ENCODE measurements around the gene SLC2A6.

The SLC2A6 gene

GRCh38 chr9:133427658-133428348 is 51.1 kb downstream of the SLC2A6 start:
- DNase-seq (ENCODE audit: low read depth): no peak
- H3K4me3 ChIP-seq (ENCODE audit: low read depth, low read length): no peak overlapping the region
- TF ChIP-seq POLR2A (IDR thresholded peaks at IDR 0.05; ENCODE audit: extremely low read depth, insufficient read length): no peak
- no peak for TF ChIP-seq MAX (IDR thresholded peaks at IDR 0.05; ENCODE audit: low read depth, low read length)
- no peak for TF ChIP-seq CTCF (IDR thresholded peaks at IDR 0.05; ENCODE audit: low read depth, low read length)
- TF ChIP-seq MYC (IDR thresholded peaks at IDR 0.05; ENCODE audit: low read depth, low read length): no peak

- no peak overlapping the region for H3K4me3 ChIP-seq (ENCODE audit: low read depth, low read length)
- no peak for DNase-seq (ENCODE audit: low read depth)
- TF ChIP-seq CTCF (IDR thresholded peaks at IDR 0.05; ENCODE audit: low read depth, low read length) (no peak), MYC (IDR thresholded peaks at IDR 0.05; ENCODE audit: low read depth, low read length) (no peak)
Measured at GRCh38 chr9:133426011-133426410, 52.9 kb downstream of the SLC2A6 start.

- TF ChIP-seq POLR2A (IDR thresholded peaks at IDR 0.05; ENCODE audit: extremely low read depth, insufficient read length) (no peak), CTCF (IDR thresholded peaks at IDR 0.05; ENCODE audit: low read depth, low read length) (no peak), MAX (IDR thresholded peaks at IDR 0.05; ENCODE audit: low read depth, low read length) (no peak), MYC (IDR thresholded peaks at IDR 0.05; ENCODE audit: low read depth, low read length) (no peak)
- DNase-seq (ENCODE audit: low read depth): no peak
- no peak overlapping the region for H3K4me3 ChIP-seq (ENCODE audit: low read depth, low read length)
Measured at GRCh38 chr9:133425049-133425632, 53.8 kb downstream of the SLC2A6 start.

- H3K4me3 ChIP-seq (ENCODE audit: low read depth, low read length): no peak overlapping the region
- TF ChIP-seq POLR2A (IDR thresholded peaks at IDR 0.05; ENCODE audit: extremely low read depth, insufficient read length): no peak
- no peak for TF ChIP-seq MYC (IDR thresholded peaks at IDR 0.05; ENCODE audit: low read depth, low read length)
- TF ChIP-seq CTCF (IDR thresholded peaks at IDR 0.05; ENCODE audit: low read depth, low read length): no peak
- TF ChIP-seq MAX (IDR thresholded peaks at IDR 0.05; ENCODE audit: low read depth, low read length): no peak
- no peak for DNase-seq (ENCODE audit: low read depth)
Measured at GRCh38 chr9:133424187-133424586, 54.7 kb downstream of the SLC2A6 start.

- no peak for DNase-seq (ENCODE audit: low read depth)
- TF ChIP-seq CTCF (IDR thresholded peaks at IDR 0.05; ENCODE audit: low read depth, low read length): no peak
- no peak for TF ChIP-seq POLR2A (IDR thresholded peaks at IDR 0.05; ENCODE audit: extremely low read depth, insufficient read length)
- TF ChIP-seq MYC (IDR thresholded peaks at IDR 0.05; ENCODE audit: low read depth, low read length): no peak
- TF ChIP-seq MAX (IDR thresholded peaks at IDR 0.05; ENCODE audit: low read depth, low read length): no peak
- no peak overlapping the region for H3K4me3 ChIP-seq (ENCODE audit: low read depth, low read length)
Measured at GRCh38 chr9:133423216-133423615, 55.7 kb downstream of the SLC2A6 start.
